Diencephalon (tissue), 1 donor: Measurements from ENCODE around the gene LARP4. TPM values are rescaled to one million over a fixed set of nuclear protein-coding genes. Genes with fewer than 3 reads are reported as not detected.

Experiments
- total RNA-seq: library from RNA; depleted of rRNA; stranded (reverse); fragments of >200 nt; gene quantifications from one replicate; pipeline ENCODE4 v1.2.3, GENCODE V29; 2014

LARP4 gene
- total RNA-seq: 67.4 TPM

DNA sequence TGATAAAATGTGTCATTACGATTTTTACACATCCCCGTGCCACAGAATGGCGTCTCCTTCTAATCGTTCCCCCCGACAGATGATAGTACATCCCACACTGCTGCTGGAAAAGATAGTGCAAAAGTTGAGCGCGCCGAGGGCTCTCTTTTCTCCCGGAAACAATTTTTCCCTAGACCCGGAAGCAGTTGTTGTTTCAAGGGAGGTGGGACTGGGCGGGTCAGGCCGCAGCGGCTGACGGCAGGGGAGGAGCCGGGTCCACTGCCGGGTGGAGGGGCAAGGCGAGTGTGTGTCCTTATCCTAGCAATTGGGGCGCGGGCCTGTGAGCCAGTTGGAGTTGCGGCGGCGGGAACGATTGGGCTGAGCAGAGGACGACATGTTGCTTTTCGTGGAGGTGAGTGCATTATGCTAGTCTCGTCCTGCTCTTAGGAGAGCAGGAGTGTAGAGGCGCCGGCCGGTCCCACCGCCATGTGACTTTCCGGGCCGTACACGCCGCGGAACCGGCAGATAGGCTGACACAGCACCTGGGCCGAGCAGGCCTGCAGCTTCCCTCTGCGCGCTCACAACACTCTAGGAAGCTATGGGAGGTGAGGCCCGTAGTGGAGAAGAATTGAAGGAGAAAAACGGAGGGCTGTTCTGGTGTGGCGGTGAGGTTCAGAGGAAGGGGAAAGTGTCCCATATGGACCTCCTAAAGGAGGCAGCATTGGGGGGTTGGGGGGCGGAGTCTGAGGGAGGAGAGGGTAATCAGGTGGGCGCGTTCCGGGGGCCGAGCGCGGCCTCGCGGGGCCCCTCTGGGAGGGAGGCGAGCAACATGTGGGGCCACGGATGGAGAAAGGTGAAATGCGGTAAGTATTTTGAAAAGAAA, at the start of gene LARP4:
Gene LARP4, plus strand, starts transcription at position 248 of the 862 bp plus-strand sequence. Its CDS starts 126 bp downstream, at position 374.

DNA sequence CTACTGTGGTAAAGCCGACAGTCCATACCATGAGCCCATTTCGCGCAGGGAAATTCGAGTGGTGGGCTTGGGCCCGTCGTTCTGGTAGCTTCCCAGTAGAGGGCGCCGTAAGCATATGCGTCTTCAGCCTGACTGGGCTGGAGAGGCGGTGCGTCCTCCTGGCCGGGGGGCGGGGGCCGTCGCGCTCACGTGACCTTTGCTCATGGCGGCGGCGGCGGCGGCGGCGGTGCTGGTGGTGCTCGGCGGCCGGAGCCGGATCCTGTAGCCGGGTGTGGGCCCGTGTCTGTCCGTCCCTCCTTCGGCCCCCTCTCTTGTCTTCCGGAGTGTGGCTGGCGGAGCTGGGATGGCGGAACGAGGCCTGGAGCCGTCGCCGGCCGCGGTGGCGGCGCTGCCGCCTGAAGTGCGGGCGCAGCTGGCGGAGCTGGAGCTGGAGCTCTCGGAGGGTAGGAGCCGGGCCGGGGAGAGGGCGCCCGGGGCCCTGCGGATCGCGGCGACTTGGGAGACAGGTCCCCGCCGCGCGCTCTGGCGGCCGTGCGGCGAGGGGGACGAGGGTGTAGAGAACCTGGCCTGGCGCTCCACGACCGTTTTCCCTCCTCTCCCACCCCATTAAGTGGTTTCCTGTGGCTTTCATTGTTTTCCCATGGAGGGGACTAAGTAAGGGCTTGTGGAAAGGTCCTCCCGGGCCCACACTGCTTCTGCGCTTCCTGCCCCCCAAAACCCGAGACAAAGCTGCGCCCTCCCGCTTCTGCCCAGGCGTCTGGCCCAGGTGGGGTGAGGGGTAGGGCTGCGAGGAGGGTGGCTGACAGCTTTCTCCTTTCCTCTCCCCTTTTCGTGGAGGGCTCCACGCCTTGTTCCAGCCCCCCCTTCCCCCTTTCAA, 104.4 kb downstream of the LARP4 start, which contains the start of gene DIP2B:
Gene DIP2B, plus strand, starts transcription at position 188 of the 877 bp plus-strand sequence. Its CDS starts 156 bp downstream, at position 344.

Other genes with a start within 250 kb of the LARP4 start
- 88.8 TPM for gene CERS5, start 233.5 kb upstream of the LARP4 start, total RNA-seq
- 22.8 TPM for gene LIMA1, start 117.4 kb upstream of the LARP4 start, total RNA-seq
- gene FAM186A, start 4.3 kb upstream of the LARP4 start, total RNA-seq: not detected
- gene DIP2B, start 104.1 kb downstream of the LARP4 start, total RNA-seq: 64.1 TPM